LNCAP (cell line): ENCODE data around the gene NRF1.

Source experiments
- CTCF ChIP-seq: fragments of 450-650 bp; IDR thresholded peaks from 2 replicates; pipeline ENCODE4 v1.5.1; 2017; ENCODE audit warnings: mild to moderate bottlenecking

NRF1 gene

GRCh38 chr7:129748356-129749109, 137.0 kb downstream of the NRF1 start:
- TF ChIP-seq CTCF = no peak

- no peak for TF ChIP-seq CTCF
Measured at GRCh38 chr7:129750091-129750490, 138.6 kb downstream of the NRF1 start.

DNA sequence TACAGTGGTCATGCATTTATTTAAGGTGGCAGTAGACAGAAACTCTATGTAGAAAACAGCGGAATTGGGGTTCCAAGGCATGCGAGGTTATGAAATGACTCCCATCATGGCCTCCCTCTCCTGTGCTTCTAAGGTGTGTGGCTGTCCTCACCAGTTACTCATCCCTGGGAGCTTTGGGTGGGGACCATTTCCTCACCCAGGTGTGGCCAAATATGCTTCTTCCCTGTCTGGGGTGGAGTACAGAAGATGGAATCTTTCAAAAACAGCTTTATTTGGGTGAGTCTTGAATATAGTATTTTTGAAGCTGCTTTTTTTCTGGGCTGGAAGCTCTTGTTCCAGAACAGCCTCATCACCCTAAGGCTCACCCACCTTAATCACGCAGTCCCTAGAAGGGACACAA, 139.0 kb downstream of the NRF1 start:
- no peak for TF ChIP-seq CTCF

- TF ChIP-seq CTCF = no peak
Measured at GRCh38 chr7:129751916-129752315, 140.4 kb downstream of the NRF1 start.

- no peak for TF ChIP-seq CTCF
Measured at GRCh38 chr7:129752760-129753159, 141.2 kb downstream of the NRF1 start.

DNA sequence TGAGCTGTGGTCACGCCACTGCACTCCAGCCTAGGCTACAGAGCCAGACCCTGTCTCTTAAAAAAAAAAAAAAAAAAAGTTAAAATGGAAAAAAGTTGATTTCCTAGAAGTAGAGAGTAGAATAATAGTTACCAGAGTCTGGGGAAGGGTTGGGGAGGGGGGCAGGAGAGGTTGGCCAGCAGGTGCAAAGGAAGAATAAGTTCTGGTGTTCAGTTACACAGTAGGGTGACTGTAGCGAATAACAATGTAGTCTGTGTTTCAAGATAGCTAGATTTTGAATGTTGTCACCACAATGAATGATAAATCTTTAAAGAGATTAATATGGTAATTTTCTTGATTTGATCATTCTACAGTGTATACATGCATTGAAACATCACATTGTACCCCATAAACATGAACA, 142.9 kb downstream of the NRF1 start:
- TF ChIP-seq CTCF = no peak

- TF ChIP-seq CTCF = no peak
Measured at GRCh38 chr7:129757991-129758390, 146.5 kb downstream of the NRF1 start.
